NCI-H774 (cell line): ENCODE data around the gene IDUA.
"Not testable (repeated sequence)": the region's sequence is repeated elsewhere in the genome, so short reads cannot be mapped to it uniquely, and the experiment has no call there.

Experiments
- DNase-seq: peaks from one replicate; lab custom pipeline; 2025; lab: John Stamatoyannopoulos, UW

The IDUA gene

GRCh38 chr4:987624-988513 is 1.0 kb downstream of the IDUA start:
- no peak for DNase-seq

GRCh38 chr4:988726-989721 is 2.2 kb downstream of the IDUA start:
- DNase-seq = no peak

GRCh38 chr4:989722-990471 is 3.1 kb downstream of the IDUA start:
- DNase-seq = no peak

GRCh38 chr4:990746-991367 is 4.0 kb downstream of the IDUA start:
- DNase-seq = no peak

GRCh38 chr4:991451-992296 is 4.8 kb downstream of the IDUA start:
- no peak for DNase-seq

- no peak for DNase-seq
These were observed 5.7 kb downstream of the IDUA start for GRCh38 chr4:992297-993110.

GRCh38 chr4:993111-994029 is 6.5 kb downstream of the IDUA start, which contains the start of gene SLC26A1:
SLC26A1 (minus strand) TSS chr4:993404; CDS start chr4:991703, 1,701 bp downstream.
- no peak for DNase-seq

GRCh38 chr4:995311-996026 is 8.6 kb downstream of the IDUA start:
- DNase-seq = no peak

GRCh38 chr4:996030-996996 is 9.5 kb downstream of the IDUA start:
- DNase-seq = no peak

GRCh38 chr4:996997-997374 is 10.1 kb downstream of the IDUA start:
- DNase-seq = no peak

- DNase-seq = no peak
These were observed 10.7 kb downstream of the IDUA start for GRCh38 chr4:997375-998071.

- no peak for DNase-seq
These were observed 11.3 kb downstream of the IDUA start for GRCh38 chr4:998096-998691.

GRCh38 chr4:999240-999863 is 12.5 kb downstream of the IDUA start:
- DNase-seq = not testable (repeated sequence)

GRCh38 chr4:999882-1000425 is 13.1 kb downstream of the IDUA start:
- DNase-seq = no peak
